ENCODE results near the gene COL21A1. TPM values are rescaled to one million over a fixed set of nuclear protein-coding genes. Genes with fewer than 3 reads are reported as not detected.

The COL21A1 gene
- polyA plus RNA-seq, 3 donors = 103 to 121 (median 121) TPM

GRCh38 chr6:56220078-56220477 lies 27.3 kb downstream of the COL21A1 start:
- no peak for DNase-seq (ENCODE audit: extremely low read depth in 1 of 11, low read depth in 9 of 11, low spot score in 4 of 11)

- no peak for DNase-seq (ENCODE audit: extremely low read depth in 1 of 11, low read depth in 9 of 11, low spot score in 4 of 11)
Observed at GRCh38 chr6:56214703-56215101, 32.7 kb downstream of the COL21A1 start.

GRCh38 chr6:56214041-56214702 lies 33.2 kb downstream of the COL21A1 start:
- no peak for DNase-seq (ENCODE audit: extremely low read depth in 1 of 11, low read depth in 9 of 11, low spot score in 4 of 11)

GRCh38 chr6:56211724-56212123 lies 35.7 kb downstream of the COL21A1 start:
- DNase-seq (ENCODE audit: extremely low read depth in 1 of 11, low read depth in 9 of 11, low spot score in 4 of 11) = no peak

GRCh38 chr6:56204134-56204533 lies 43.2 kb downstream of the COL21A1 start:
- no peak for DNase-seq (ENCODE audit: extremely low read depth in 1 of 11, low read depth in 9 of 11, low spot score in 4 of 11)

GRCh38 chr6:56199956-56200355 lies 47.4 kb downstream of the COL21A1 start:
- DNase-seq (ENCODE audit: extremely low read depth in 1 of 11, low read depth in 9 of 11, low spot score in 4 of 11) = no peak

GRCh38 chr6:56193846-56194245 lies 53.5 kb downstream of the COL21A1 start:
- no peak for DNase-seq (ENCODE audit: extremely low read depth in 1 of 11, low read depth in 9 of 11, low spot score in 4 of 11)

GRCh38 chr6:56188429-56188828 lies 59.0 kb downstream of the COL21A1 start:
- no peak for DNase-seq (ENCODE audit: extremely low read depth in 1 of 11, low read depth in 9 of 11, low spot score in 4 of 11)

GRCh38 chr6:56187686-56188085 lies 59.7 kb downstream of the COL21A1 start:
- no peak for DNase-seq (ENCODE audit: extremely low read depth in 1 of 11, low read depth in 9 of 11, low spot score in 4 of 11)

GRCh38 chr6:56176741-56177140 lies 70.6 kb downstream of the COL21A1 start:
- no peak for DNase-seq (ENCODE audit: extremely low read depth in 1 of 11, low read depth in 9 of 11, low spot score in 4 of 11)

GRCh38 chr6:56173228-56173627 lies 74.2 kb downstream of the COL21A1 start:
- no peak for DNase-seq (ENCODE audit: extremely low read depth in 1 of 11, low read depth in 9 of 11, low spot score in 4 of 11)

- no peak for DNase-seq (ENCODE audit: extremely low read depth in 1 of 11, low read depth in 9 of 11, low spot score in 4 of 11)
Observed at GRCh38 chr6:56172144-56172543, 75.2 kb downstream of the COL21A1 start.

- no peak for DNase-seq (ENCODE audit: extremely low read depth in 1 of 11, low read depth in 9 of 11, low spot score in 4 of 11)
Observed at GRCh38 chr6:56169366-56169765, 78.0 kb downstream of the COL21A1 start.

GRCh38 chr6:56168596-56168995 lies 78.8 kb downstream of the COL21A1 start:
- DNase-seq (ENCODE audit: extremely low read depth in 1 of 11, low read depth in 9 of 11, low spot score in 4 of 11) = no peak

- no peak for DNase-seq (ENCODE audit: extremely low read depth in 1 of 11, low read depth in 9 of 11, low spot score in 4 of 11)
Observed at GRCh38 chr6:56162081-56162480, 85.3 kb downstream of the COL21A1 start.

- no peak for DNase-seq (ENCODE audit: extremely low read depth in 1 of 11, low read depth in 9 of 11, low spot score in 4 of 11)
Observed at GRCh38 chr6:56160489-56160888, 86.9 kb downstream of the COL21A1 start.

GRCh38 chr6:56158571-56158970 lies 88.8 kb downstream of the COL21A1 start:
- no peak for DNase-seq (ENCODE audit: extremely low read depth in 1 of 11, low read depth in 9 of 11, low spot score in 4 of 11)

- no peak for DNase-seq (ENCODE audit: extremely low read depth in 1 of 11, low read depth in 9 of 11, low spot score in 4 of 11)
Observed at GRCh38 chr6:56156643-56157042, 90.7 kb downstream of the COL21A1 start.

- DNase-seq (ENCODE audit: extremely low read depth in 1 of 11, low read depth in 9 of 11, low spot score in 4 of 11) = no peak
Observed at GRCh38 chr6:56155634-56156141, 91.7 kb downstream of the COL21A1 start.

- DNase-seq (ENCODE audit: extremely low read depth in 1 of 11, low read depth in 9 of 11, low spot score in 4 of 11) = no peak
Observed at GRCh38 chr6:56154076-56154475, 93.3 kb downstream of the COL21A1 start.

GRCh38 chr6:56152611-56153010 lies 94.8 kb downstream of the COL21A1 start:
- no peak for DNase-seq (ENCODE audit: extremely low read depth in 1 of 11, low read depth in 9 of 11, low spot score in 4 of 11)
